Sigmoid colon (tissue), 7 donors: ENCODE results near the gene ARHGAP6. TPM values are rescaled to one million over a fixed set of nuclear protein-coding genes. Genes with fewer than 3 reads are reported as not detected.
A peak's percentile ranks its signal among the peaks of the same experiment; 100 is the strongest.

Experiments
- DNase-seq: peaks from one replicate; pipeline ENCODE4 v3.0.0-alpha.2; 2019
- H3K27ac ChIP-seq, 4 donors: fragments of 200-600 bp; sonication (generic); one replicate each; pipeline ENCODE4 v1.5.1; 2016 to 2019; ENCODE audit warnings: mild to moderate bottlenecking in 1 of 4
- H3K27me3 ChIP-seq, 3 donors: fragments of 200-600 bp; sonication (generic); one replicate each; pipeline ENCODE4 v1.5.1; 2019; ENCODE audit warnings: mild to moderate bottlenecking in 1 of 3
- H3K36me3 ChIP-seq, 4 donors: fragments of 200-600 bp; sonication (generic); one replicate each; pipeline ENCODE4 v1.5.1; 2016 to 2019
- H3K4me1 ChIP-seq, 4 donors: fragments of 200-600 bp; sonication (generic); one replicate each; pipeline ENCODE4 v1.5.1; 2017 to 2019
- H3K4me3 ChIP-seq, 4 donors: fragments of 200-600 bp; sonication (generic); one replicate each; pipeline ENCODE4 v1.5.1; 2017 to 2019; ENCODE audit warnings: mild to moderate bottlenecking in 2 of 4, moderate library complexity in 1 of 4
- H3K9me3 ChIP-seq, 4 donors: fragments of 200-600 bp in 3 of 4; sonication (generic) in 3 of 4; one replicate each; pipeline versions ENCODE4 v1.5.1 to v1.6.1; 2013 to 2019
- EP300 ChIP-seq, 4 donors: sonication (generic); formaldehyde crosslinking; IDR thresholded peaks; one replicate each; pipeline ENCODE4 v1.6.1; 2017; ENCODE audit warnings: antibody characterized with exemption in 4 of 4
- POLR2A ChIP-seq, 2 donors: fragments of 450-650 bp; IDR thresholded peaks; one replicate each; pipeline ENCODE4 v1.6.1; 2016; ENCODE audit warnings: antibody characterized with exemption in 2 of 2, mild to moderate bottlenecking in 2 of 2, moderate library complexity in 2 of 2
- POLR2AphosphoS5 ChIP-seq, 4 donors: sonication (generic); formaldehyde crosslinking; IDR thresholded peaks; one replicate each; pipeline ENCODE4 v1.6.1; 2017; ENCODE audit warnings: antibody characterized with exemption in 4 of 4
- WGBS, 2 donors: extraction: QIAGEN DNeasy Blood & Tissue Kit; methylation state at CpG; one replicate each; pipeline ENCODE4 v1.1.7; 2013; 5-methylcytosine and 5-hydroxymethylcytosine counted together
- intact Hi-C: fragments of 100-400 bp; cut with DNase I; formaldehyde crosslinking; loops from one replicate; pipeline ENCODE4 v1.15.1; 2023
- polyA plus RNA-seq, 3 donors: library from polyadenylated mRNA; stranded (reverse); fragments of 200-250 nt; gene quantifications; one replicate each; pipeline ENCODE4 v1.2.3, GENCODE V29; 2013
- total RNA-seq, 4 donors: library from RNA; depleted of rRNA; stranded (reverse); fragments of >200 nt; gene quantifications; one replicate each; pipeline ENCODE4 v1.1.0, GENCODE V29; 2016
- TF ChIP-seq, protein P1 (sequence below), 4 experiments: fragments of 450-650 bp in 3 of 4; fragments of 200-600 bp in 1 of 4; IDR thresholded peaks; one replicate each; pipeline ENCODE4 v1.5.1; 2016 to 2019; ENCODE audit warnings: antibody characterized with exemption in 4 of 4, mild to moderate bottlenecking in 3 of 4, moderate library complexity in 2 of 4
- donor health status: healthy with polysubstance abuse.
- donor health status: Bipolar disorder and iron deficiency.
- donor health status: healthy.

ARHGAP6 gene
- total and polyA plus RNA-seq, 7 donors: 1.4 to 47.6 (median 36.2) TPM

GRCh38 chrX:11138498-11139390, 527.0 kb downstream of the ARHGAP6 start:
- no peaks in the 10 kb centered on the region for H3K9me3 ChIP-seq
- no peak overlapping the region for H3K27ac ChIP-seq
- H3K4me3 ChIP-seq: no peak overlapping the region
- H3K36me3 ChIP-seq: no peaks in the 10 kb centered on the region
- no peaks in the 10 kb centered on the region for H3K27me3 ChIP-seq
- intact Hi-C loops: loop anchor here (1.0 kb wide), 1 partner anchor 949 kb away; no protein-coding TSS in a partner anchor
- WGBS, 2 donors: 72 to 78% methylated on average over 56 of the region's 56 CpGs
- no peaks in the 10 kb centered on the region for H3K4me1 ChIP-seq
- no peak for DNase-seq
- TF ChIP-seq EP300 (IDR thresholded peaks at IDR 0.05) (no peak), POLR2AphosphoS5 (IDR thresholded peaks at IDR 0.05) (no peak), POLR2A (IDR thresholded peaks at IDR 0.05) (no peak)
- TF ChIP-seq, protein P1, sequence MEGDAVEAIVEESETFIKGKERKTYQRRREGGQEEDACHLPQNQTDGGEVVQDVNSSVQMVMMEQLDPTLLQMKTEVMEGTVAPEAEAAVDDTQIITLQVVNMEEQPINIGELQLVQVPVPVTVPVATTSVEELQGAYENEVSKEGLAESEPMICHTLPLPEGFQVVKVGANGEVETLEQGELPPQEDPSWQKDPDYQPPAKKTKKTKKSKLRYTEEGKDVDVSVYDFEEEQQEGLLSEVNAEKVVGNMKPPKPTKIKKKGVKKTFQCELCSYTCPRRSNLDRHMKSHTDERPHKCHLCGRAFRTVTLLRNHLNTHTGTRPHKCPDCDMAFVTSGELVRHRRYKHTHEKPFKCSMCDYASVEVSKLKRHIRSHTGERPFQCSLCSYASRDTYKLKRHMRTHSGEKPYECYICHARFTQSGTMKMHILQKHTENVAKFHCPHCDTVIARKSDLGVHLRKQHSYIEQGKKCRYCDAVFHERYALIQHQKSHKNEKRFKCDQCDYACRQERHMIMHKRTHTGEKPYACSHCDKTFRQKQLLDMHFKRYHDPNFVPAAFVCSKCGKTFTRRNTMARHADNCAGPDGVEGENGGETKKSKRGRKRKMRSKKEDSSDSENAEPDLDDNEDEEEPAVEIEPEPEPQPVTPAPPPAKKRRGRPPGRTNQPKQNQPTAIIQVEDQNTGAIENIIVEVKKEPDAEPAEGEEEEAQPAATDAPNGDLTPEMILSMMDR (IDR thresholded peaks at IDR 0.05): no peak

GRCh38 chrX:11137543-11138139, 528.1 kb downstream of the ARHGAP6 start:
- no peak for DNase-seq
- Histone ChIP-seq H3K27ac (no peak overlapping the region), H3K4me1 (no peaks in the 10 kb centered on the region), H3K36me3 (no peaks in the 10 kb centered on the region), H3K4me3 (no peak overlapping the region), H3K9me3 (no peaks in the 10 kb centered on the region), H3K27me3 (no peaks in the 10 kb centered on the region)
- WGBS, 2 donors: 23 to 33% methylated on average over 6 of the region's 6 CpGs
- intact Hi-C loops: loop anchor here (1.0 kb wide), 1 partner anchor 948 kb away; no protein-coding TSS in a partner anchor
- TF ChIP-seq, protein P1 (IDR thresholded peaks at IDR 0.05): peak in 3 of 4 experiments; percentile 12 to 59 (median 20)
- TF ChIP-seq EP300 (IDR thresholded peaks at IDR 0.05) (no peak), POLR2AphosphoS5 (IDR thresholded peaks at IDR 0.05) (no peak), POLR2A (IDR thresholded peaks at IDR 0.05) (no peak)

DNA sequence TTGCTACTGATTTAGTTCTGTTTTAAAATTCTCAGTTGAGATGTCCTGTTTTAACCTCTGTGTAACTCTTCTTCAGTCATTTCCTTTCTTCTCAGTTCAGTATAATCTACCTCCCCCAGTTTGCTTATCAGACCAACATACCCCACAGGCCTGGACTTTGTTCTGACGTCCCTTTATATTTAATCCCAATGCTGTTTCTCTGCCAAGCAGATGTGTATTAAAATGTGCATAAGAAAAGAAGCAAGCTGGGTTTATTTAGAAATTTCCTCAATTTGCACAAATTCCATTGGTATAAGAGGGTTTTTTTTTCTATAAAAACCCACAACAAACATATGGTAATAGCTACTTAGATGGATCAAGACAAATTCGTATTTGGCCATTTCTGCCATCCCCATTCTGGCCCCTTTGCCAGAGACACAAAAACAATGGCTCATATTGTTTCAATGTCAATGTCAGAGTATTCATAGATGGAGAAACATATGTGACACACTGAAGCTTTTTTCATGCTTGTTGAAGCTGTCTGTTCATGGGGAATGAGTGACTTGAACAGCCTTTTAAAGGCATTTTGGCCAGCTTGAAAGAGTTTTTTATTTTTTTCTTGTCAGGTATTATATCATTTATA, 530.0 kb downstream of the ARHGAP6 start:
- no peak overlapping the region for H3K27ac ChIP-seq
- H3K9me3 ChIP-seq: no peaks in the 10 kb centered on the region
- DNase-seq: no peak
- no peaks in the 10 kb centered on the region for H3K27me3 ChIP-seq
- H3K4me3 ChIP-seq: no peak overlapping the region
- H3K36me3 ChIP-seq: no peaks in the 10 kb centered on the region
- intact Hi-C loops: no loop called here
- TF ChIP-seq, protein P1 (IDR thresholded peaks at IDR 0.05): no peak
- TF ChIP-seq EP300 (IDR thresholded peaks at IDR 0.05) (no peak), POLR2A (IDR thresholded peaks at IDR 0.05) (no peak), POLR2AphosphoS5 (IDR thresholded peaks at IDR 0.05) (no peak)
- no peaks in the 10 kb centered on the region for H3K4me1 ChIP-seq
- WGBS, 2 donors: 22 to 56% methylated on average over 2 of the region's 2 CpGs

GRCh38 chrX:11131146-11131545, 534.6 kb downstream of the ARHGAP6 start:
- H3K4me3 ChIP-seq: no peak overlapping the region
- no peaks in the 10 kb centered on the region for H3K36me3 ChIP-seq
- no peaks in the 10 kb centered on the region for H3K4me1 ChIP-seq
- H3K27ac ChIP-seq: no peak overlapping the region
- no peaks in the 10 kb centered on the region for H3K27me3 ChIP-seq
- no peak for DNase-seq
- intact Hi-C loops: no loop called here
- TF ChIP-seq POLR2AphosphoS5 (IDR thresholded peaks at IDR 0.05) (no peak), POLR2A (IDR thresholded peaks at IDR 0.05) (no peak), EP300 (IDR thresholded peaks at IDR 0.05) (no peak)
- TF ChIP-seq, protein P1 (IDR thresholded peaks at IDR 0.05): no peak
- H3K9me3 ChIP-seq: no peaks in the 10 kb centered on the region
